ENCODE measurements around the gene ABCC8. TPM values are rescaled to one million over a fixed set of nuclear protein-coding genes. Genes with fewer than 3 reads are reported as not detected.

The ABCC8 gene
- total RNA-seq, 4 donors from 2014 or later, result 0.23 to 1.9 (median 0.62) TPM; not detected in 1

GRCh38 chr11:17511571-17511970 is 34.9 kb upstream of the ABCC8 start:
- WGBS, 2 donors (ENCODE audit: low coverage in 1 of 2), result 14 to 30% methylated on average over 2 of the region's 3 CpGs
- TF ChIP-seq POLR2AphosphoS5 (IDR thresholded peaks at IDR 0.05) (no peak), CTCF (IDR thresholded peaks at IDR 0.05) (no peak), EP300 (IDR thresholded peaks at IDR 0.05) (no peak), POLR2A (IDR thresholded peaks at IDR 0.05) (no peak)
- Histone ChIP-seq H3K36me3 (no peaks in the 10 kb centered on the region), H3K9me3 (no peaks in the 10 kb centered on the region), H3K4me3 (no peak overlapping the region), H3K27ac (no peak overlapping the region), H3K27me3 (no peaks in the 10 kb centered on the region), H3K4me1 (peaks cover 0 to 17% (median 7%) of the 10 kb centered on the region in 3 donors)
- ATAC-seq, result no peak

GRCh38 chr11:17510507-17511206 is 34.0 kb upstream of the ABCC8 start:
- Histone ChIP-seq H3K9me3 (no peaks in the 10 kb centered on the region), H3K27me3 (no peaks in the 10 kb centered on the region), H3K4me3 (no peak overlapping the region), H3K36me3 (no peaks in the 10 kb centered on the region), H3K27ac (no peak overlapping the region), H3K4me1 (peaks cover 0 to 17% (median 7%) of the 10 kb centered on the region in 3 donors)
- WGBS, 2 donors (ENCODE audit: low coverage in 1 of 2), result 62 to 83% methylated on average over 2 to 3 of the region's 4 CpGs
- no peak for TF ChIP-seq POLR2A (IDR thresholded peaks at IDR 0.05)
- TF ChIP-seq POLR2AphosphoS5 (IDR thresholded peaks at IDR 0.05), result no peak
- no peak for TF ChIP-seq CTCF (IDR thresholded peaks at IDR 0.05)
- no peak for TF ChIP-seq EP300 (IDR thresholded peaks at IDR 0.05)
- ATAC-seq, result no peak

DNA sequence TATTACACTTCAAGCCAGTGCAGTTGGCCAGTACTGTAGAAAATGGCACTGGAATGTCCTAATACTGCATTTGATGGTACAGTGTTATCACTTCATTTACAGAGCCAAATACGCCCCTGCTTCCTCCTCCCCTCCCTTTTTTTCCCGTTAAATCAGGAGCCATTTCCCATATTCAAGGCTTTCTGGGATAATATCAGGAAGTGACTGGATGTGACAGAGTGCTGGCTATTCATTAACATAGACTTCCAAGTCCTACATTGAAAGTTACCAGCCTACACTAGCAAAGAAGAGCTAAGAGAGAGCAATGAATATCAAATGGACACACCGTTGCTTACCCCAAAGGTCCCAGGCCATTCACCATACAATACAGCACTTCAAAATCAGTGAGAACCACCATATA is 32.1 kb upstream of the ABCC8 start:
- H3K4me1 ChIP-seq, result peaks cover 0 to 23% (median 7%) of the 10 kb centered on the region in 3 donors
- H3K36me3 ChIP-seq, result no peaks in the 10 kb centered on the region
- ATAC-seq, result peak; percentile 15
- H3K27ac ChIP-seq, result no peak overlapping the region
- no peaks in the 10 kb centered on the region for H3K9me3 ChIP-seq
- TF ChIP-seq EP300 (IDR thresholded peaks at IDR 0.05) (no peak), POLR2A (IDR thresholded peaks at IDR 0.05) (no peak), POLR2AphosphoS5 (IDR thresholded peaks at IDR 0.05) (no peak), CTCF (IDR thresholded peaks at IDR 0.05) (no peak)
- WGBS, 2 donors (ENCODE audit: low coverage in 1 of 2), result 21% methylated on average over 2 of the region's 3 CpGs; no CpG with 5 or more reads in 1 of the 2 donors
- H3K27me3 ChIP-seq, result no peaks in the 10 kb centered on the region
- H3K4me3 ChIP-seq, result no peak overlapping the region

DNA sequence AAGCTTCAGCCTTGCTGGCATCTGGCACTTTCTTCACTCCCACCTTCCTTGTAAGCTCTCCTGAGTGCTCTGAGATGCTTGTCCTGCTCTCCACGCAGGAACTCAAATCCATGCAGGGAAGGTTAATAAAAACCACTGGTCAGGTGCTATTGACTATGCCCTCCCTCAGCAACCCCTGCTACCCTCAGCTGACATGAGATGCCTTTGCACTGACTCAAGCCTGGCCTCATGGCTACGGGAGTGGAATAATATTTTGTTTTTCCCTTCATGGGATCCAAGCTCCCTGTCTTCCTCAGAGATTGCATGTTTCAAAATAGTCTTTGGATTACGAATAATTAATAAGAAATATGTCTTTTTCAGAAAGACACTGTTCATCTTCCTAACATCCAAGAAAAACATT is 31.7 kb upstream of the ABCC8 start:
- H3K27ac ChIP-seq, result peak overlapping the region in 1 of 4 donors; percentile 59

More for the DNA sequence above, 31.7 kb upstream of the ABCC8 start:
- Histone ChIP-seq H3K36me3 (no peaks in the 10 kb centered on the region), H3K9me3 (no peaks in the 10 kb centered on the region), H3K4me1 (peaks cover 0 to 23% (median 7%) of the 10 kb centered on the region in 3 donors), H3K4me3 (no peak overlapping the region), H3K27me3 (no peaks in the 10 kb centered on the region)
- WGBS, 2 donors (ENCODE audit: low coverage in 1 of 2), result 28 to 29% methylated on average over 2 to 3 of the region's 3 CpGs
- peak; percentile 42 for ATAC-seq
- TF ChIP-seq POLR2AphosphoS5 (IDR thresholded peaks at IDR 0.05) (no peak), EP300 (IDR thresholded peaks at IDR 0.05) (no peak), POLR2A (IDR thresholded peaks at IDR 0.05) (no peak), CTCF (IDR thresholded peaks at IDR 0.05) (no peak)
